GM19023 (cell line): ENCODE measurements around the gene LRP10.
"Not testable (repeated sequence)": the region's sequence is repeated elsewhere in the genome, so short reads cannot be mapped to it uniquely, and the experiment has no call there.

ENCODE experiments used
- ATAC-seq: cut with Tn5 transposase; IDR thresholded peaks from one replicate; pipeline ENCODE4 v1.9.1; 2021; ENCODE audit warnings: mild to moderate bottlenecking, moderate library complexity; ENCODE audit not compliant: unreplicated experiment

LRP10 gene

DNA sequence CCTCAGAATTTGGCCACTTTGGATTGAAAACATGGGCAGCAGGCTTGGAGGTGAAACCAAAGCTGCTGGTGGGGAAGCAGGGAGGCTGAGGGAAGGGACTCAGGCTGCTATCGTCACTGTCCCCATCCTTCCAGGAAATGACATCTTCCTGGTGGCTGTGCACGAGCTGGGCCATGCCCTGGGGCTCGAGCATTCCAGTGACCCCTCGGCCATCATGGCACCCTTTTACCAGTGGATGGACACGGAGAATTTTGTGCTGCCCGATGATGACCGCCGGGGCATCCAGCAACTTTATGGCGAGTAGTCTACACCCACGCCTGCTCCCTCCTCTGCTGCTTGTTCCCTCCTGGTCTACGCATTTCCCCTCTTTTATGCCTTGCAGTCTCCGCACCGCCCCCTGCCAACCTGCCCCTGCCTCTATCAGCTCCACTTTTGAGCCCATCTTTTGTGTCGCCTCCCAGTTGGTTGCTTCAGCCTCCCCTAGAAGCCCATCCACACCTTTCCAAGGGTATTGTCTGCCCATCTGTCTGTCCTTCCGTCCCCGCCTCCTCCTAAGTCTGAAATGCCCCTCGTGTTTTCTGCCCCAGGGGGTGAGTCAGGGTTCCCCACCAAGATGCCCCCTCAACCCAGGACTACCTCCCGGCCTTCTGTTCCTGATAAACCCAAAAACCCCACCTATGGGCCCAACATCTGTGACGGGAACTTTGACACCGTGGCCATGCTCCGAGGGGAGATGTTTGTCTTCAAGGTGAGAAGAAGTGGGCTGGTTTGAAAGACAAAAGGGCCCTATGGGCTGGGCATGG is 28.2 kb upstream of the LRP10 start:
- ATAC-seq: no peak

DNA sequence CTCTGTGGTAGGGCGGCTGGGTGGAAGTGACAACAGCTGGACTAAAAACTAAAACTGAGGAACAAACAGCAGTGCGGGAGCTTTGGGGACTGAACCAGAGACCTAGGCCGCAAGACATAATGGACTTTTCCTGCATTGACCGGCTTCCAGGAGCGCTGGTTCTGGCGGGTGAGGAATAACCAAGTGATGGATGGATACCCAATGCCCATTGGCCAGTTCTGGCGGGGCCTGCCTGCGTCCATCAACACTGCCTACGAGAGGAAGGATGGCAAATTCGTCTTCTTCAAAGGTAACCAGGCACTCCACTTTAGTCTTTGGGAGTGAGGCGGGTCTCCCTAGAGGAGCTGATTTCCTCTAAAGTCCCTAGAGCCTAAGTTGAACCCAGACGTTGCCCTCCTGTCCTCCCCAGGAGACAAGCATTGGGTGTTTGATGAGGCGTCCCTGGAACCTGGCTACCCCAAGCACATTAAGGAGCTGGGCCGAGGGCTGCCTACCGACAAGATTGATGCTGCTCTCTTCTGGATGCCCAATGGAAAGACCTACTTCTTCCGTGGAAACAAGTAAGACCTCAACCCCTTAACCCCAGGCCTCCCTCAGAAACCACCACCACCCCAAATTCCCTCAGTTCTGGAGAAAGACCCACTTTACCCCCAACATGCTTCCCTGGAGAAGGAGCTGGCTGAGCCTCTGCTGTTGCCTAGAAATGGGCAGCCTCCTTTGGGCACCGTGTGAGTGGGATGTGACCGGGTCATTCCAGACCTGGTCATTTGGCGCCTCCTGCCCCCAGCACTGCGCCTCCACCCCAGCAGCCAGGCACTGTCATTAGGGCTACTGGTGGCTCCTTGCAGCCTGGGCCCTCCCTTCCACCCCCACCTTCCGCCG is 27.1 kb upstream of the LRP10 start:
- no peak for ATAC-seq

DNA sequence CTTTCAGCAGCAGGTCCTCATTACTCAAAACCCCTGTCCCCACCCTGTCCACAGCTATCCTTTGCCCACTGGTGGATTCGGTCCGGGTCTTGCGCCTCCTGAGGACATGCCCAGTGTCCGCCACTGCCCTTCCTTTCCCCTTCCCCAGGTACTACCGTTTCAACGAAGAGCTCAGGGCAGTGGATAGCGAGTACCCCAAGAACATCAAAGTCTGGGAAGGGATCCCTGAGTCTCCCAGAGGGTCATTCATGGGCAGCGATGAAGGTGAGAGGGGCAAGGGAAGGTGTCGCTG is 26.5 kb upstream of the LRP10 start:
- no peak for ATAC-seq

DNA sequence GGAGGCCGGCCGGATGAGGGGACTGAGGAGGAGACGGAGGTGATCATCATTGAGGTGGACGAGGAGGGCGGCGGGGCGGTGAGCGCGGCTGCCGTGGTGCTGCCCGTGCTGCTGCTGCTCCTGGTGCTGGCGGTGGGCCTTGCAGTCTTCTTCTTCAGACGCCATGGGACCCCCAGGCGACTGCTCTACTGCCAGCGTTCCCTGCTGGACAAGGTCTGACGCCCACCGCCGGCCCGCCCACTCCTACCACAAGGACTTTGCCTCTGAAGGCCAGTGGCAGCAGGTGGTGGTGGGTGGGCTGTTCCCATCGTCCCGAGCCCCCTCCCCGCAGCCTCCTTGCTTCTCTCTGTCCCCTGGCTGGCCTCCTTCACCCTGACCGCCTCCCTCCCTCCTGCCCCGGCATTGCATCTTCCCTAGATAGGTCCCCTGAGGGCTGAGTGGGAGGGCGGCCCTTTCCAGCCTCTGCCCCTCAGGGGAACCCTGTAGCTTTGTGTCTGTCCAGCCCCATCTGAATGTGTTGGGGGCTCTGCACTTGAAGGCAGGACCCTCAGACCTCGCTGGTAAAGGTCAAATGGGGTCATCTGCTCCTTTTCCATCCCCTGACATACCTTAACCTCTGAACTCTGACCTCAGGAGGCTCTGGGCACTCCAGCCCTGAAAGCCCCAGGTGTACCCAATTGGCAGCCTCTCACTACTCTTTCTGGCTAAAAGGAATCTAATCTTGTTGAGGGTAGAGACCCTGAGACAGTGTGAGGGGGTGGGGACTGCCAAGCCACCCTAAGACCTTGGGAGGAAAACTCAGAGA is 25.5 kb upstream of the LRP10 start:
- no peak for ATAC-seq

DNA sequence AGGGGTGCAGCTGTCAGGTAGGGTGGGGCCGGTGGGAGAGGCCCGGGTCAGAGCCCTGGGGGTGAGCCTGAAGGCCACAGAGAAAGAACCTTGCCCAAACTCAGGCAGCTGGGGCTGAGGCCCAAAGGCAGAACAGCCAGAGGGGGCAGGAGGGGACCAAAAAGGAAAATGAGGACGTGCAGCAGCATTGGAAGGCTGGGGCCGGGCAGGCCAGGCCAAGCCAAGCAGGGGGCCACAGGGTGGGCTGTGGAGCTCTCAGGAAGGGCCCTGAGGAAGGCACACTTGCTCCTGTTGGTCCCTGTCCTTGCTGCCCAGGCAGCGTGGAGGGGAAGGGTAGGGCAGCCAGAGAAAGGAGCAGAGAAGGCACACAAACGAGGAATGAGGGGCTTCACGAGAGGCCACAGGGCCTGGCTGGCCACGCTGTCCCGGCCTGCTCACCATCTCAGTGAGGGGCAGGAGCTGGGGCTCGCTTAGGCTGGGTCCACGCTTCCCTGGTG is 24.7 kb upstream of the LRP10 start:
- ATAC-seq: no peak

DNA sequence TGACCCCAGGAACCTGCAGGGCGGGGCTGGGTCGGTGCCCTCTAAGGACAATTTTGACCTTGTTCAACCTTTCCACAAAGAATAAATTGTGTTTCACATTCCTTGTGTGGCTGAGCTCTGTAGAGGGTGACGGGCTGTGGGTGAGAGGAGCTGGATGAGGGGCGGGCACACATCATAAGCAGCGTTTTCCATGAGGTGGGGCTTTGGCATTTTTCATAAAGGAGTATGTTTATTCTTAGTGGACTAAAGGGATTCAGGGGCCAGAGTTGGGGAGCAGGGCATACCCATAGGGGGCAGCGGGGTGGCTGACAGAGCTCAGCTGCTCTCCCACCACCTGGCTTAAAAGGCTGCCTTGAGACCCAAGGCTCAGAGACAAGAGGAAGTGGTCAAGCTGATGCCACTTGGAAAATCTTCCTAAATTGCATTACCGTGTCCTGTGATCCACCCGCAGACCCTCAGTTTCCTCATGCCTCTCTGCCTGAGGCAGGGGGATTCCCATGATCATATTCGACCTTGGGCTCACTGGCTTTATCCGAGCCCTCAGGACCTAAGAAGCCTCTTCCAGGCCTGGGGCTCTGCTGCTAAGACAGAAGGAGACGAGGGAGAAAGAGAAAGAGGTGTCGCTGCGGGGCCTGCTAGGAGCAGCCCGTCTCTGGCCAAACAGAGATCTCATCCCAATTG is 23.7 kb upstream of the LRP10 start:
- ATAC-seq: no peak

DNA sequence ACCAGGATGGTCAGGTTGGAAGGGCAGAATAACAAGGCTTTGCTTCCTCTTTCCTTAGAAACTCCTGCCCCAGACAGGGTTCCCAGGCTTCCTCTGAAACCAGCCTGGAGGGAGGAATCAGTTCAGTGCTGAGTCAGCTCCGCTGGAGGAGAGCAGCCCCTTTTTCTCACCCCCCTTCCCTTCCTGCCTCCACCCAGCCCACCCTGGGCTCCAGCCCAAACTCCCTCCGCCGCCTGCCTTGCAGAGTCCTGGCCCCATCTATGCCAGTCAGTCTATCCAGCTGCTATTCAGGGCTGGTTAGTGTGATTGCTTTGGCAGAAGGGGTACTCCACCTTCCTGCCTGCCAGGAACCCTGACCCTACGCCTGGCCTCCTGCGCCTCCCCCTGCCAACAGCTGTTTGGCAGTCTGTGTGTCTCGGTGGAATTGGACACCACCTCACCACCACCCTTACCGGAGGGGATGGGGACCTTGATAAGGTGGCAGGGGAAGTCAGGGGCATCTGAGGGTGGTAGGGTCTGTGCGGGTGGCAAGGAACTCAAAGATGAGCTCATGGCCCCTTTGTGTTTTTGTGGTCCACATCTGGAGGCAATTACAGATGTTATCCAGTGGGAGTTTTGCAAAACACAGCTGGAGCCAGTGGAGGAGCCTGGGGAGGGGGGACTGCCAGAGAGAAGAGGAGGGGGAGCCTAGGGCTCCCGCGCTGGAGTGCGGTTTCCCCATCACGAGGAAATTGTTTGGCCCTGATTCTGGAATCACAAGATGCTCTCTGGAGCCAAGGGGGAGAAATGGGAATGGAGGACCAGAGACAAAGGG is 23.0 kb upstream of the LRP10 start:
- ATAC-seq: no peak

DNA sequence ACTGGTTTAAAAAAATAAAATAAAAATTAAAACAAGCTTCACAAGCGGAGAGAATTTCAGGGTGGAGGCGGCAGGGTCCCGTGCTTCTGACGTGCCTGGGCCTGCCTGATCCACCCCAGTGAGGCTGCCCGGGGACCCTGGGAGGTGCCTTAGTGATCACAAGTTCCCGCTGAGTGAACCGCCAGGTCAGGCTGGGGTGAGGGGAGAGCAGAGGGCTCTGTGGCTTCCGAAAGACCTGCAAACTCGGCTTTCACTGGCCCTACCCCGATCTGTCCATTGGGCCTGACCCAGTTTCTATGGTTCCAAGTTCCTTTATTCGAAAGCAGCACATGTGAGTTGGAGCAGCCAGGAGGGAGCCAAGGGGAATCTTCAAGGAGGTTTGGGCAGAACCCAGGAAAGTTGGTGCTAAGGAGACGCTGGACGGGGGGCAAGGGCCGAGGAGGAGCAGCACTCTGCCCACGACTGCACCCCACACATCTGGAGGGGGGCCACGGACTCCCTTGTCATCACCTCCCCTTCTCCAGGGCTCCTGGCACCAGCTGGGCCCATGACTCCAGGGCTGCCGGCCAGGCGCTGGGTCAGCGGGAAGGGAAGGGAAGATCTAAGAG is 22.2 kb upstream of the LRP10 start:
- ATAC-seq: no peak

DNA sequence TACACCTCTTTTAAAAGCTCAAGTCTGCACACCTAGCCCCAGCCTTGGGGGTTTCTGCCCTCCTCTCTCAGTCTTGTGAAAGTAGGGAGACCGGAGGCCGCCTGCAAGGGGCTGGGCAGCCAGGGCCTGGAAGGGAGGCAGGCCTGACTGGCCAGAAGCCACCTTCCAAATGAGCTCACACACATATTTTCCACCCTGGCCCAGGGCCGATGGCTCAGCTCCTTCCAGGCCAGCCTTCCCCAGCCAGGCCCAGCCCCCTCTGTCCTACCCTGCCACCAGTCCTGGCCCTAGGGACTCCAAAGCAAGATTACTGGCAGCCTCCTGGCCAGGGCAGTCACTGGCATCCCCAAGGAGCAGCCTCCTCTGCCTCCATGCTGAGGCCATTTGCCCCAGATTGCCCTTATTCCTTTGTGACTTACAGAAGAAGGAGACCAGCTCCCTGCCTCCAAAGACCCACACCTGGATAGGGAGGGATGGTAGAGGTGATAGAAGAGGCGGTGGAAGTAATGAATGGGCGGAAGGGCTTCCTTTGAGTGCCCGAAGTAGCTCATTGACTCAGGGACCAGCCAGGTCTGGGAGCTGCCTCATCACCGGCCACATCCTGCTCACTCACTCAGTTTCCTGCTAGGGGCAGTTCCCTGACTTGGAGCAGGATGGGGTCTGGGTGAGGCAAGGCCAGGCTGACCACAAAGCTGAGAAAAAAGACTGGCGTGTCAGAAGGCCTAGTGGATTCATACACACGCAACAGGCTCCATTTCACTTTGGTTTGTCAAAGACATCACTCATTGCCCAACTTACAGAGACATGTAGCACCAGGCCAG is 20.4 kb upstream of the LRP10 start:
- no peak for ATAC-seq

DNA sequence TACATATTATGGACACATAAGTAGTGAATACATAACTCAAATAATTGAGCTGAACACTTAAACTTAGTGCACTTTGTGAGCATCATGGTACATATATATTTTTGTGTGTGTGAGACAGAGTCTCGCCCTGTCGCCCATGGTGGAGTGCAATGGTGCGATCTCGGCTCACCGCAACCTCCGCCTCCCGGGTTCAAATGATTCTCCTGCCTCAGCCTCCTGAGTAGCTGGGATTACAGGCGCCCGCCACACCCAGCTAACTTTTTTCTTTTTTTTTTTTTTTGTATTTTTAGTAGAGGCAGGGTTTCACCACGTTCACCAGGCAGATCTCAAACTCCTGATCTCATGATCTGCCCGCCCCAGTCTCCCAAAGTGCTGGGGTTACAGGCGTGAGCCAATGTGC is 19.4 kb upstream of the LRP10 start:
- not testable (repeated sequence) for ATAC-seq

DNA sequence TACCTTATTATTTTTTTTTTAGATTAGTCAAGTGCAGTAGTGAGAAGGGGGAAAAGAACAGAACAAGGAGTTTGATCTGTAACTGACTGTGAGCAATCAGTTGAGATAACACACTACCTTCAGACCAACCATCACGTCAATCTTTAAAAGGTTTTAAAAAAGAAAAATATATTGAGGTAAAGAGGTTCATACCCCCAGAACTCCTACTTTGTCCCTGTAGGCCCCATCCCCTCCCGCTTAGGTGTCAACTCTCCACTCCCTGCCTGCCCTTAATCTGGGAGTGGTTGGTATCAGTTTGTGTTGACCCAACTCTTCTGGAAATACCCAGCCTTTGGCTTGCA is 19.0 kb upstream of the LRP10 start:
- no peak for ATAC-seq

DNA sequence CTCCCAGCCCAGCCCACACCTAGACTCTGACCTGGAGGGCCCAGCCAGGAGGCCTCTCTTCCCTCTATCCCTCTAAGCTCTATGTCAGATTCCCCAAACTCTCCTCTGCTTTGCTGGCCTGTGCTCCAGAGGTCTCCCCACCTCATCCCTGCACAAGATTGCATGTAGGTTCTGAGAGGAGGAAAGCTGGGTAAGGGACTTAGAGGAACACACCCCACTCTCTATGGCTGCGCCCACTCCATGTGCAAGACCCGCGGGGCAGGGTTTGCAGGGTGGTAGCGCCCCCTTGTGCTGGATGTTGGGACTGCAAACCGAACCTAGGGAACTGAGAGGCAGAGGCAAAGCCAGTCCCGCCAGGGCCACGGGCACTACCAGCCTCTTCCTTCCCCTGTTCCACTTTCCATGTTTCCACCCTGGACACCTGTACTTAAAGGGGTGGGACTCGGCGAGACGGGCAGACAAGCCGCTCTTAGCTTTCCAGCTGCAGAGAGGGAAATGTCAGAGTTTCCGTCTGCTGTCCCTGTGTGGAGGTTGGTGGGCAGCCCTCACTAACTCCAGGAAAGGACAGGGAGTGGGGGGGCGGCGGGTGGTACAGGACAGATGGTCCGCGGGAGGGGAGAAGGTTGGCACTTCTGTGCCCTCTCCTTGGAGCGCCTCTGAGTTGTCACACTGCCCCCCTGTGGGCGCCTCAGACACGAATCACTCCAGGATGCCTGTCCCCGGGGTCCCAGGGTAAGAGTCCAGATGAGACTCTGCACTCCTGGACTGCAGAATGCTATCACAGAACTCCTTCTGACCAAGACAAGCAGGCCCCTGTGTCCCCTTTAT is 18.4 kb upstream of the LRP10 start:
- ATAC-seq: peak; percentile 69

DNA sequence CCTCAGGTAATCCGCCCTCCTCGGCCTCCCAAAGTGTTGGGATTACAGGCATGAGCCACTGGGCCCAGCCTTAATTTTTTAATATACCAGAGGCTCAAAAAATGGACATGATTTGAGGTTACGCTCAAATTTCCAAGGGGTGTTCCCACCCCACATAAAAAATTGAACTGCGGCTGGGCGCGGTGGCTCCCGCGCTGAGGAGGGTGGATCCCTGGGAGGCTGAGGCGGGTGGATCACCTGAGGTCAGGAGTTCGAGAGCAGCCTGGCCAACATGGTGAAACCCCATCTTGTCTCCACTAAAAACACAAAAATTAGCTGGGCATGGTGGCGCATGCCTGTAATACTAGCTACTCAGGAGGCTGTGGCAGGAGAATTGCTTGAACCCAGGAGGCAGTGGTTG is 17.2 kb upstream of the LRP10 start:
- not testable (repeated sequence) for ATAC-seq

DNA sequence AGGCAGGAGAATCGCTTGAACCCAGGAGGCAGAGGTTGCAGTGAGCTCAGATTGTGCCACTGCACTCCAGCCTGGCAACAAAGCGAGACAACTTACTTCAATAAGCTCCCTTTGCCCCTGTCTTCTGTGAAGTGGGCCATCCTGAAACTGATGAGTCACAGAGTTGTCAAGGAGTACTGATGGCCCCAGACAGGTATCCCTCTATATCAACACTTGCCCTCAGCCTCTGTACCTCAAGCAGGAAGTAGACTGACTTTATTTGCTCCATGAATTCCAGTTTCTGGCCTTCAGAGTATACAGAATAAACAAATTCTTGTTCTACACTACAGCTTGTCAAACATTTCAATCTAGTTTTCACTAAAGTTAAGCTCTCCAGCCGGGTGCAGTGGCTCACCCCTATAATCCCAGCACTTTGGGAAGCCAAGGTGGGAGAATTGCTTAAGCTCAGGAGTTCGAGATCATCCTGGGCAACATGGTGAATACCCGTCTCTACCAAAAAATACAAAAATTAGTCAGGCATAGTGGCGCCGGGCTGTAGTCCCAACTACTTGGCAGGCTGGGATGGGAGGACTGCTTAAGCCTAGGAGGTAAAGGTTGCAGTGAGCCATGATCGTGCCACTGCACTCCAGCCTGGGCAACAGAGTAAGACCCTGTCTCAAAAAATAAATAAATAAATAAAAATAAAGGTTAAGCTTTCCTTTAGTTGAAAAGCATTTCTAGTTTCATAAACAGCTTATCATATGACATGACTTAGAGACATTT is 16.4 kb upstream of the LRP10 start:
- ATAC-seq: no peak

DNA sequence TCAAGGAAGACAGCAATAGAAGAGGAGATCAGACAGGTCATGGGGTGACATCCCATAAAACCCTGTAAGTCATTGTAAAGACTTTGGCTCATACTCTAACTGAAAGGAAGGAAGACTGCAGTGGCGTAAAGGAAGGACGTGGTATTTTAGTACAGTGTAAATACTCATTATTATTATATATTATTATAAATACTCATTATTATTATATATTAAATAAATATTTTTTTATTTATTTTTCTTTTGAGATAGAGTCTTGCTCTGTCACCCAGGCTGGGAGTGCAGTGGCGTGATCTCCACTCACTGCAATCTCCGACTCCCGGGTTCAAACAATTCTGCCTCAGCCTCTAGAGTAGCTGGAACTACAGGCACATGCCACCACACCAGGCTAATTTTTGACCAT is 15.1 kb upstream of the LRP10 start:
- ATAC-seq: no peak

DNA sequence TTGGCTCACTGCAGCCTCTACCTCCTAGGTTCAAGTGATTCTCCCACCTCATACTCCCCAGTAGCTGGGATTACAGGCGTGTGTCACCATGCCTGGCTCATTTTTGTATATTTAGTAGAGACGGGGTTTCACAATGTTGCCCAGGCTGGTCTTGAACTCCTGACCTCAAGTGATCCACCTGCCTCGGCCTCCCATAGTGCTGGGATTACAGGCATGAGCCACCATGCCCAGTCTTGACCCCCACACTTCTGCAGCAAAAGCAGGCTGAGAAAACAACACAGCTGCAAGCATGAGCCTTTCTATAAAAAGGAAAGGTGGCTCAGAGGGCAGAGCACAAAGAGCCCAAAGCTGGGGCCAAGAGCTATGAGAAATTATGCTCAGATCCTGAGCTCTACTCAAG is 11.2 kb upstream of the LRP10 start:
- not testable (repeated sequence) for ATAC-seq

DNA sequence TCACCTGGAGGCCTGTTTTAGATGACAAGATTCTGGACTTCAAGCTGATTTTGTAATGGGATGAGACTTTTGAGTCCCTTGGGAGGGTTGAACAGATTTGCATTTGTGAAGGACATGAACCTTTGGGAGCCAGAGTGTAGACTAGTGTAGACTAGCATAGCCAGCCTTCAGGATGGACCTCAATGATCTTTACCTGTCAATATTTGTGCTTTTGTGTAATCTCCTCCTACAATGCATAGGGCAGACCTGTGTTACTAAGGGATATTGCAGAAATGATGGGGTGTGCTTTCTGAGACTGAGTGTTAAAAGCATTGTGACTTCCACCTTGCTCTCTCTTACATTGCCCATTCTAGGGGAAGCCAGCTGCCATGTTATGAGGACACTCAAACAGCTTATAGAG is 9.9 kb upstream of the LRP10 start:
- ATAC-seq: no peak
